OCI-LY1 (cell line): ENCODE results near the gene MAPKBP1.
A peak's percentile ranks its signal among the peaks of the same experiment; 100 is the strongest.

Source experiments
- H2AFZ ChIP-seq: fragments of 200-600 bp; sonication (generic), shearing (Covaris generic); 2 replicates; pipeline ENCODE4 v1.6.0; 2014; ENCODE audit warnings: antibody characterized with exemption, mild to moderate bottlenecking, low read length
- H3F3A ChIP-seq: fragments of 200-600 bp; sonication (generic), shearing (Covaris generic); 2 replicates; pipeline ENCODE4 v1.6.0; 2014; ENCODE audit warnings: mild to moderate bottlenecking, antibody characterized with exemption, low read length, moderate library complexity; ENCODE audit not compliant: insufficient read depth
- H3K27ac ChIP-seq: fragments of 200-600 bp; sonication (generic); 2 replicates; pipeline ENCODE4 v1.5.1; 2014; ENCODE audit warnings: low read length, mixed run types, mild to moderate bottlenecking, low read depth; ENCODE audit not compliant: poor library complexity, severe bottlenecking
- H3K27me3 ChIP-seq: fragments of 200-600 bp; sonication (generic); 2 replicates; pipeline ENCODE4 v1.6.0; 2014; ENCODE audit warnings: antibody characterized with exemption, mild to moderate bottlenecking, low read length, moderate library complexity; ENCODE audit not compliant: insufficient read depth
- H3K36me3 ChIP-seq: fragments of 200-600 bp; sonication (generic); 2 replicates; pipeline ENCODE4 v1.6.1; 2014; ENCODE audit warnings: mild to moderate bottlenecking, antibody characterized with exemption, low read length, moderate library complexity, mixed read lengths; ENCODE audit not compliant: insufficient read depth
- H3K4me1 ChIP-seq: fragments of 200-600 bp; sonication (generic); 2 replicates; pipeline ENCODE4 v1.5.1; 2014; ENCODE audit warnings: mild to moderate bottlenecking, low read length, moderate library complexity; ENCODE audit not compliant: insufficient read depth, severe bottlenecking
- H3K4me2 ChIP-seq: fragments of 200-600 bp; sonication (generic), shearing (Covaris generic); 2 replicates; pipeline ENCODE4 v1.6.1; 2014; ENCODE audit warnings: low read length
- H3K4me3 ChIP-seq: fragments of 200-600 bp; sonication (generic); 2 replicates; pipeline ENCODE4 v1.5.1; 2014; ENCODE audit warnings: low read length, low read depth, mild to moderate bottlenecking, mixed read lengths; ENCODE audit not compliant: poor library complexity, severe bottlenecking
- H3K79me2 ChIP-seq: fragments of 200-600 bp; shearing (Covaris generic); 2 replicates; pipeline ENCODE4 v1.6.1; 2016; ENCODE audit warnings: mixed run types, low read length, mixed read lengths; ENCODE audit not compliant: insufficient read depth
- H3K9ac ChIP-seq: fragments of 200-600 bp; sonication (generic), shearing (Covaris generic); 2 replicates; pipeline ENCODE4 v1.6.1; 2014; ENCODE audit warnings: mild to moderate bottlenecking, low read length, mixed read lengths
- H3K9me2 ChIP-seq: fragments of 200-600 bp; sonication (generic), shearing (Covaris generic); 2 replicates; pipeline ENCODE4 v1.6.1; 2014; ENCODE audit warnings: low read depth, mild to moderate bottlenecking, low read length, mixed read lengths
- H3K9me3 ChIP-seq: fragments of 200-600 bp; shearing (Covaris generic); 2 replicates; pipeline ENCODE4 v1.6.1; 2014; ENCODE audit warnings: low read length, mixed read lengths
- H4K20me1 ChIP-seq: fragments of 200-600 bp; sonication (generic), shearing (Covaris generic); 2 replicates; pipeline ENCODE4 v1.6.0; 2016; ENCODE audit warnings: mild to moderate bottlenecking, low read length; ENCODE audit not compliant: insufficient read depth
- CTCF ChIP-seq: fragments of 200-600 bp; sonication (generic), shearing (Covaris generic); IDR thresholded peaks from 2 replicates; pipeline ENCODE4 v1.5.1; 2017; ENCODE audit warnings: mild to moderate bottlenecking, antibody characterized with exemption, low read length, moderate library complexity, mixed read lengths
- EZH2 ChIP-seq: fragments of 200-600 bp; sonication (generic), shearing (Covaris generic); IDR thresholded peaks from 2 replicates; pipeline ENCODE4 v1.8.0; 2017; ENCODE audit warnings: borderline replicate concordance, mixed run types, mild to moderate bottlenecking, antibody characterized with exemption, low read length, moderate library complexity, mixed read lengths

The MAPKBP1 gene

GRCh38 chr15:41856716-41857115 is 82.4 kb downstream of the MAPKBP1 start:
- H3K9ac ChIP-seq, result no peak overlapping the region
- no peak overlapping the region for H3K4me2 ChIP-seq
- H3K9me3 ChIP-seq, result no peaks in the 10 kb centered on the region
- H3K4me3 ChIP-seq, result no peak overlapping the region
- H3K4me1 ChIP-seq, result no peaks in the 10 kb centered on the region
- H3K27me3 ChIP-seq, result peaks cover 14% of the 10 kb centered on the region; the same call in 1 of the 2 replicates
- H3K27ac ChIP-seq, result no peak overlapping the region
- H3K9me2 ChIP-seq, result no peaks in the 10 kb centered on the region
- no peaks in the 10 kb centered on the region for H4K20me1 ChIP-seq
- no peak overlapping the region for H2AFZ ChIP-seq
- TF ChIP-seq EZH2 (no peak), CTCF (no peak)
- H3F3A ChIP-seq, result no peaks in the 10 kb centered on the region
- H3K36me3 ChIP-seq, result no peaks in the 10 kb centered on the region
- no peaks in the 10 kb centered on the region for H3K79me2 ChIP-seq

- Histone ChIP-seq H3K27ac (no peak overlapping the region), H3K27me3 (peaks cover 16% of the 10 kb centered on the region; the same call in 1 of the 2 replicates), H3K9me2 (no peaks in the 10 kb centered on the region), H2AFZ (no peak overlapping the region), H3K4me3 (no peak overlapping the region), H3K36me3 (no peaks in the 10 kb centered on the region), H3F3A (no peaks in the 10 kb centered on the region), H3K4me1 (no peaks in the 10 kb centered on the region), H3K9ac (no peak overlapping the region), H3K4me2 (no peak overlapping the region), H4K20me1 (no peaks in the 10 kb centered on the region), H3K9me3 (no peaks in the 10 kb centered on the region), H3K79me2 (no peaks in the 10 kb centered on the region)
- TF ChIP-seq CTCF, result no peak
- TF ChIP-seq EZH2, result no peak
These were observed 83.0 kb downstream of the MAPKBP1 start for GRCh38 chr15:41857316-41857715.

GRCh38 chr15:41858756-41859155 is 84.5 kb downstream of the MAPKBP1 start:
- H3K27ac ChIP-seq, result no peak overlapping the region
- no peaks in the 10 kb centered on the region for H3K79me2 ChIP-seq
- no peaks in the 10 kb centered on the region for H3K9me2 ChIP-seq
- H3K27me3 ChIP-seq, result peaks cover 9% of the 10 kb centered on the region; the same call in 1 of the 2 replicates
- H3F3A ChIP-seq, result no peaks in the 10 kb centered on the region
- no peaks in the 10 kb centered on the region for H3K36me3 ChIP-seq
- H2AFZ ChIP-seq, result no peak overlapping the region
- H3K9me3 ChIP-seq, result no peaks in the 10 kb centered on the region
- no peaks in the 10 kb centered on the region for H4K20me1 ChIP-seq
- no peak overlapping the region for H3K4me2 ChIP-seq
- no peaks in the 10 kb centered on the region for H3K4me1 ChIP-seq
- no peak overlapping the region for H3K4me3 ChIP-seq
- no peak overlapping the region for H3K9ac ChIP-seq
- TF ChIP-seq CTCF (peak; percentile 10; the same call in 1 of the 2 replicates), EZH2 (no peak)
